ENCODE data around the gene FARS2.

The FARS2 gene

GRCh38 chr6:5463690-5464089 is 202.4 kb downstream of the FARS2 start:
- Mint-ChIP-seq H3K36me3 (ENCODE audit: low read depth) (peaks cover 10% of the 10 kb centered on the region), H3K9me3 (peaks cover 2% of the 10 kb centered on the region), H3K27ac (no peak overlapping the region), H3K27me3 (ENCODE audit: low read depth) (no peaks in the 10 kb centered on the region), H3K4me1 (peaks cover 8% of the 10 kb centered on the region), H3K4me3 (no peak overlapping the region)
- TF ChIP-seq, protein P1, sequence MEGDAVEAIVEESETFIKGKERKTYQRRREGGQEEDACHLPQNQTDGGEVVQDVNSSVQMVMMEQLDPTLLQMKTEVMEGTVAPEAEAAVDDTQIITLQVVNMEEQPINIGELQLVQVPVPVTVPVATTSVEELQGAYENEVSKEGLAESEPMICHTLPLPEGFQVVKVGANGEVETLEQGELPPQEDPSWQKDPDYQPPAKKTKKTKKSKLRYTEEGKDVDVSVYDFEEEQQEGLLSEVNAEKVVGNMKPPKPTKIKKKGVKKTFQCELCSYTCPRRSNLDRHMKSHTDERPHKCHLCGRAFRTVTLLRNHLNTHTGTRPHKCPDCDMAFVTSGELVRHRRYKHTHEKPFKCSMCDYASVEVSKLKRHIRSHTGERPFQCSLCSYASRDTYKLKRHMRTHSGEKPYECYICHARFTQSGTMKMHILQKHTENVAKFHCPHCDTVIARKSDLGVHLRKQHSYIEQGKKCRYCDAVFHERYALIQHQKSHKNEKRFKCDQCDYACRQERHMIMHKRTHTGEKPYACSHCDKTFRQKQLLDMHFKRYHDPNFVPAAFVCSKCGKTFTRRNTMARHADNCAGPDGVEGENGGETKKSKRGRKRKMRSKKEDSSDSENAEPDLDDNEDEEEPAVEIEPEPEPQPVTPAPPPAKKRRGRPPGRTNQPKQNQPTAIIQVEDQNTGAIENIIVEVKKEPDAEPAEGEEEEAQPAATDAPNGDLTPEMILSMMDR (IDR thresholded peaks at IDR 0.05; ENCODE audit: unreplicated experiment in 3 of 3) = no peak

- no peak overlapping the region for H3K27ac Mint-ChIP-seq
- peaks cover 10% of the 10 kb centered on the region for H3K36me3 Mint-ChIP-seq (ENCODE audit: low read depth)
- no peak overlapping the region for H3K4me3 Mint-ChIP-seq
- TF ChIP-seq, protein P1 (IDR thresholded peaks at IDR 0.05; ENCODE audit: unreplicated experiment in 3 of 3) = no peak
- H3K9me3 Mint-ChIP-seq = peaks cover 2% of the 10 kb centered on the region
- H3K4me1 Mint-ChIP-seq = peaks cover 8% of the 10 kb centered on the region
- peaks cover 4% of the 10 kb centered on the region for H3K27me3 Mint-ChIP-seq (ENCODE audit: low read depth)
Measured at GRCh38 chr6:5464099-5464885, 203.0 kb downstream of the FARS2 start.

DNA sequence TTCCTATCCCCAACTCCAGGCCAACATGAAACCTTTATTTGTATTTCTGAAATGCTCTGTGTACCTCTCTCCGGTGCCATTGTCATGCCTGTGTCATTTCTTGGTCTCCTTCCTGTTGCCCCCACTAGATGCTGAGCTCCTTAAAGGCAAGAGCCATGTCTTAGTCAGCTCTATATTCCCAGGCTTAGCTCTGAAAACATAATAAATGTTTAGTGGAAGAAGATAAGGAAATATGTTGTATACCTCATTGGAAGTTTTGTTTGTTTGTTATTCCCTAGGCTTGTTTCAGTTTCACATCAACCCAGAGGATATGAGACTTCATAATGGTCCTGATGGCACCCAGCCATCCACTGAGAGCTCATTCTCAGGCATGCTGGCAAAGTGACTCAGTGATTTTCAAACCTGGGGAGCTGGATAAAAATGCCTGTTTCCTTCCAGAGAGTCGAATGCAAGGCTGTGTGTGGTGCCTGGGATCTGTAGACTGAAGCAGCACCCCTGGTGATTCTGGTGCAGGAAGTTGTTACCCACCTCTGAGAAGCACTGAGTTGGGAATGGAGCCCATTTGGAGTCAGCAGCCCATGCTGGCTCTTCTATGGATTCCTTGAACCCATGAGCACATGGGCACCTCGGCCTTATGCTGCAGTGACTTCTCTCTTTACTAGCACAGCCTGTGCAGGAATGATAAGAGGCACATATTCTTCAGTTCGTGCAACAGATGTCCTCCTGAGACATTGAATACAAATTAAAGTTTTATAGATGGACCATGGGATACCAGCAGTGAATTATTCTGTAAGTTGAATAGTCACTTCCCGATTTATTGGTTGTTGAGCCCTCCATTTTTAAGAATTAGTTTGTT is 205.2 kb downstream of the FARS2 start:
- peaks cover 5% of the 10 kb centered on the region for H3K27me3 Mint-ChIP-seq (ENCODE audit: low read depth)
- H3K4me3 Mint-ChIP-seq = no peak overlapping the region
- TF ChIP-seq, protein P1 (IDR thresholded peaks at IDR 0.05; ENCODE audit: unreplicated experiment in 3 of 3) = no peak
- H3K9me3 Mint-ChIP-seq = peaks cover 2% of the 10 kb centered on the region
- peaks cover 8% of the 10 kb centered on the region for H3K4me1 Mint-ChIP-seq
- H3K36me3 Mint-ChIP-seq (ENCODE audit: low read depth) = peaks cover 5% of the 10 kb centered on the region
- no peak overlapping the region for H3K27ac Mint-ChIP-seq

DNA sequence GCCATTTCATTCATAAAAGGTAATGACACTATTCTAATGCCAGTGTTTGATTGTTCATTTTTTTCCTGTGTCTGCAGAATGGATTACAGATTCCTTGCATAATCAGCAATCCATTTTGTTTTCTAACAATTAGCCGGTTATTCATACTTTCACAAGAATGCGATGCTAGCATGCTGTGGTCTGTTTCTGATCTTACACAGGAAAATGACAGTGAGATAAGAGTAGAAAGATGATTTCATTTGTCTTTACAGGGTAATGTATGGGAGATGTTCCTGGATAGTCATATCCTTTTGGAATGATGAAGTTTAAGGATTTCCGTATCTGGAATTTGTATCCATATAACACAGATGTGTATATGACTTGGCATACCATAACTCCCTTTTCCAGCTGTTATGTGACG is 207.3 kb downstream of the FARS2 start:
- TF ChIP-seq, protein P1 (IDR thresholded peaks at IDR 0.05; ENCODE audit: unreplicated experiment in 3 of 3) = no peak
- Mint-ChIP-seq H3K27ac (no peak overlapping the region), H3K9me3 (no peaks in the 10 kb centered on the region), H3K4me3 (no peak overlapping the region), H3K36me3 (ENCODE audit: low read depth) (no peaks in the 10 kb centered on the region), H3K27me3 (ENCODE audit: low read depth) (peaks cover 5% of the 10 kb centered on the region), H3K4me1 (peaks cover 8% of the 10 kb centered on the region)

DNA sequence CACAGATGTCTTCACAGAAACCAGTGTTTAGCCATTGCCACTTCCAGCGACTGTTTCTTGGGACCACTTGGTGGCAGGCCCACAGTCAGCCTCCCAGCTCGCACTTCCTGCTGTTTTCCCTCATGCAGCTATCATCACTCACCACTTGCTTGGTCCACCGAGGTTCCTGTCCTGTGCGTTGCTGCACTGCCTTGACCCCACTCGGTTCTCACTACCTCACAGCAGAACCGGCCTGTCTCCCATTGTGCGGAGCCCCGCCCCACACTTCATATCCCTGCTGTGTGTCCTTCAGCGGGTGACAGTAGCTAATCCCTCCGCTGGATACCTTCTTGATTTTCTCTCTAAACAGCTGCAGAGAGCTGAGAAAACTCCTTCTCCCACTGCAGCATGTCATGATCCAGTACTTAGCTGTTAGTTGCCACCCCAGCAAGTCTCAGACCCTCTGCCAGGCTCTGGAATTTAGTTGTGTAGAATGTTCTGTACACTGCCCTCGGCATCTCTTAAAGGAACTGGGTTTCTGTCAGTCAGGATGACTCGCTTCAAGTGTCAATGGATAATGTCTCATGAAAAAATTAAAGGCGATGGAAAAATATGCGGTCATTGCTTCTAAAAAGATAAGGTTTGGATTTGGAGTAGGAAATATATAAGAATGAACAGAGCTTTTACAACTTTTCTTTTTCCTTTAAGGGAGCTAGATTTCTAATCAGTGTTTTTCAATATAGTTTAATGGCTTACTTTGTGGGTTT is 208.0 kb downstream of the FARS2 start:
- Mint-ChIP-seq H3K27ac (no peak overlapping the region), H3K36me3 (ENCODE audit: low read depth) (no peaks in the 10 kb centered on the region), H3K4me1 (peaks cover 2% of the 10 kb centered on the region), H3K27me3 (ENCODE audit: low read depth) (peaks cover 5% of the 10 kb centered on the region), H3K4me3 (no peak overlapping the region), H3K9me3 (no peaks in the 10 kb centered on the region)
- TF ChIP-seq, protein P1 (IDR thresholded peaks at IDR 0.05; ENCODE audit: unreplicated experiment in 3 of 3) = no peak
